LNCAP (cell line): ENCODE results near the gene TGFBR2.

Source experiments
- TF ChIP-seq, protein P1 (sequence below): fragments of 450-650 bp; IDR thresholded peaks from 2 replicates; pipeline ENCODE4 v1.5.1; 2017; ENCODE audit warnings: mild to moderate bottlenecking

The TGFBR2 gene

DNA sequence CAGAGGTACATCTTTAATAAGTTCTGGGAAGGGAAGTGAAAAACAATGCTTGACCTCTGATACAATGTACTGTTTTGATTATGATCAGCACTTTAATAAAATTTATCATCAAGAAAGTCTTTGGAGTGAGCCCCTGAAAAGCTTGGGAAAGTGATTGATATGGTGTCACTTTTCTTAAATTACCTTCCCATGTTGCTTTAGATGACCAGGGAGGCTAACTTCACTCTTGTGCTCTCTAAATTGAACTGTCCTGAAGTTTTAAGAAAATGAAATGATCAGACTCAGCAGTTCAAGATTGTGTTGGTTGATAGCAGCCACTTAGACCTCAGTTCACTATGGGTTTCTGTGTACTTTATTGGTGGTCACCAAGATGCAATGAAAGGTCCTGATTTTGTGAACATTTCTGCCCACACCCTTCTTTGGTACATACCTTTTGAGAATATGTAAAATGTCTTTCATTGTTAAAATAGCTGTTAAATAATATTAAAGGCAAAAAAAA is 15.7 kb downstream of the TGFBR2 start:
- TF ChIP-seq, protein P1, sequence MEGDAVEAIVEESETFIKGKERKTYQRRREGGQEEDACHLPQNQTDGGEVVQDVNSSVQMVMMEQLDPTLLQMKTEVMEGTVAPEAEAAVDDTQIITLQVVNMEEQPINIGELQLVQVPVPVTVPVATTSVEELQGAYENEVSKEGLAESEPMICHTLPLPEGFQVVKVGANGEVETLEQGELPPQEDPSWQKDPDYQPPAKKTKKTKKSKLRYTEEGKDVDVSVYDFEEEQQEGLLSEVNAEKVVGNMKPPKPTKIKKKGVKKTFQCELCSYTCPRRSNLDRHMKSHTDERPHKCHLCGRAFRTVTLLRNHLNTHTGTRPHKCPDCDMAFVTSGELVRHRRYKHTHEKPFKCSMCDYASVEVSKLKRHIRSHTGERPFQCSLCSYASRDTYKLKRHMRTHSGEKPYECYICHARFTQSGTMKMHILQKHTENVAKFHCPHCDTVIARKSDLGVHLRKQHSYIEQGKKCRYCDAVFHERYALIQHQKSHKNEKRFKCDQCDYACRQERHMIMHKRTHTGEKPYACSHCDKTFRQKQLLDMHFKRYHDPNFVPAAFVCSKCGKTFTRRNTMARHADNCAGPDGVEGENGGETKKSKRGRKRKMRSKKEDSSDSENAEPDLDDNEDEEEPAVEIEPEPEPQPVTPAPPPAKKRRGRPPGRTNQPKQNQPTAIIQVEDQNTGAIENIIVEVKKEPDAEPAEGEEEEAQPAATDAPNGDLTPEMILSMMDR = no peak

DNA sequence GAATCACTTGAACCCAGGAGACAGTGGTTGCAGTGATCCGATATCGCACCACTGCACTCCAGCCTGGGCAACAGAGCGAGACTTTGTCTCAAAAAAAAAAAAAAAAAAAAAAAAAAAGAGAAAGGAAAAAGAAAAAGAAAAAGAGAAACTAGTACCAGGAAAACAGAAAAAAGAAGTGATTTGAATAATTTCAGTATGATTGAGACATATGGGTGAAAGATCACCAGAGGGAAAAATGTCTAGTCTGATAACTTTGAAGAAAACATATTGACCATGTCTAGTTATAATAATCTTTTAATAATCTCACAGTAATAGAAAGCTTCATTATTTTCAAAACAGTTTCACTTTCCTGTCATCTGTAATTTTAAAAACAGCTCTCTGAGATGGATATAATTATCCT is 16.4 kb downstream of the TGFBR2 start:
- TF ChIP-seq, protein P1 = no peak

DNA sequence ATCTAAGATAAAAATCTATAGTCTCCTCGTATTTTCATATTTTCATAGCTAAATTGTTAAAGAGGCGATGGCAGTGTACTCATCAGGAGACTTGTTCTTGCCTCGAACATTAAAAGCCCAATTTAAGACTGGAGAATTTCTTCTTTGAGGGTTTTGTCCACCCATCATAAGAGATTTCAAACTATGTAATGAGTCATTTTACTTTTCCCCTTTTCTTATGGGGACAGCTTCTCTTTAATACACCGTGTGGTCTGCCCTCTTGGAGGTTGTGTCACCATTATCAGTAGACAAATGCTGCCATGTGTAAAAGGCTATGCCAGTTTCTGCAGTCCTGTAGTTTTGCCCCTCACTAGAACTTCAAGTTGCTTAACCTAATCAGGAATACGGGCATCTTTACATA is 16.9 kb downstream of the TGFBR2 start:
- TF ChIP-seq, protein P1 = no peak

DNA sequence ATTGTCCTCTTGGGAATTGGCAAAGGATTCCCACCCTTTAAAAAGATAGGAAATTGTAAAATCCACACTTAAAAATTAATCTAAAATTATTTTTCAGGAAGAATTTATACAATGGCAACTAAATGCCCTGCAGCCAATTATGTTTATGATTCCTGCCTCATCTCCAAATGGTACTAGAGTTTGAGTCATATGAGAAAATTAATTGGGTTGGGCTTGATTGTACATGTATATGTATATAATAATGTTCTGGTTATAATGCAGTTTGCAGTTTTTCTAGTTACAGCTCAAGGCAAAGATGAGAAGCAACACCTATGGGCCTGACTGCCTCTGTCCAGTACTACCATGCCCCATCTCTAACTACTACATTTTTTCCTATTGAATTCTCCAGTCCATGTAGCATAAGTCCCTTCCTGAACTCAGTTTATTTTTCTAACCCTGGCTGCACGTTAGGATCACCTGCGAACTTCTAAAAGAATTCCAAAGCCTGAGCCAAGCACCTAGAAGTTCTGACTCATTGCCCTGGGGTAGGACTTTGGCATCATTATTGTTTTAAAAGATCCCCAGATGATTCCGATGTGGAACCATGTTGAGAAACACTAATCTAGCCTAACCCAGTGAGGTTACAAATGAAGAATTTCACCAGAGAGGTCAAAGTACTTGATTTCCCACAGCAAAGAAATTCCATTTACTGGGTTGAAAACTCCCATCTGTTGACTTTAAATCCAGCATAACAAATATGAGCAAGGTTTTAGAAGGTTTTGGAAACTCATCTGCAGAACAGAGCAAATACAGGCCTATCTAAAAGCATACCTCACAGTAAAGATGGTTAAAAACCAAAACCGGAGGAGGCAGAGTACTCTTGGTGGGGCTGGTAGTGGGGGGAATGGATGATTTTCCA is 19.4 kb downstream of the TGFBR2 start:
- TF ChIP-seq, protein P1 = no peak

DNA sequence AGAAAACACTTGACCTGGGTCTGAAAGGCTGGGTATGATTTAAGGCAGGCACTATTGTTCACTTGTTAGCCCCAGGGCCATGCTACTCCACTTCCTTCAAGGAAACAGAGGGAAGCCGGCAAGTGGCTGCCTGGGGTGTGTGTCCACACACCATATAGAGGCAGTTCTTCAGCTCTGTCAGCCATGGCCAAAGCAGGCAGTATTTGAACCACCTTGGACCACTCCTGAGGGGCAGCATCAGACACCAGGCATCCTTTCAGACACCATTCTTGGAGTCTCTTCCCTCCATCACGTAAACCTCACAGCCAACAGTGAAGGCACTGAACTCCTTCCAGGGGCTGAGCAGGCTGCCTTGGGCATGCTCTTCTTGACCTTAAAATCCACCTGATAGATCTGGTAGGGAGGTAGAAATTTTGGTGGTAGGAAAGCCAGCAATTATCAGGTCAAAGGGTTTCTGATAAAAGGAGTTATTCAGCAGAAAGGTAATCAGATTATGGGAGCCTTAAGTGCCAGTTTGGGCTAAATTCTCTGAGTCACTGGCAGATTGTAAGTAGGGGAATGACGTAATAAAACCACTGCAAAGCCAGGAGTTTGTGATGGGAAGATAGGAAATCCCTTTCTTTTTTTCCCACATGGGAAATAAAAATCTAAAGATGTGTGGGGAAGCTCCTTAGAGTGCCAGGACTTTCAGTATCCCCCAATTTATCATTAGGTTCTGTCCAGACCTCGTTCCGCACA is 20.2 kb downstream of the TGFBR2 start:
- TF ChIP-seq, protein P1 = no peak

DNA sequence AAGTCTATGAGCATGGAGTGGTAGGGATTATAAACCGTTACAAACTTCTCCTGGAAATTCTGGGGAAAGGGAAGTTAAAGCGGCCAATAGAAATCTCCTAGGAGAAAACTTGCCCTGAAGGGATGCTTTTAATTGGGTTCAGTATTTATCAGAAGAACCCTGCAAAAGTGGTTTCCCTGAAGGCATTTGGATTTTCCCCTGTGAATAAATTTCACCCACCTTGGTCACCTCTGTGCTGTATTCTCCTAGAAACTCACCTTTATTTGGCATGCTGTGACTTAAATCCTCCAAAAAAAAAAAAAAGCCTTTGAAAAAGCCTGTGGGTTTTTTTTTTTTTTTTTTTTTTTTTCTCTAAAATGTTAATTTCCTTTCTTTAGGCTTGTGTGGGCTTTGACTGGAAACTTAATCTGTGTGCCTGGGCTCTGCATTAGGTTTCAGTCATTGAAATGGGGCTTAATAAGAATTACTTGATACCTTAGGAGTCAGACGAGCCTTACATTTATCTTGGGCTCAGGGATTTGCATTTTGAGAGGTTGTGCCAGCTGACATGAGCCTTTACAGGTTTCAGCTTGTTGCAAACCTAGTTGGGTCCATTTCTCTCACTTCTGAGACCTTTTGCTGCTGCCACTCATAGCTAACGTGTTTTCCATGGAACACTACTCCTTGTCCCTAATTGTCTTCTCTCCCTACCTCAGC is 22.0 kb downstream of the TGFBR2 start:
- TF ChIP-seq, protein P1 = no peak

DNA sequence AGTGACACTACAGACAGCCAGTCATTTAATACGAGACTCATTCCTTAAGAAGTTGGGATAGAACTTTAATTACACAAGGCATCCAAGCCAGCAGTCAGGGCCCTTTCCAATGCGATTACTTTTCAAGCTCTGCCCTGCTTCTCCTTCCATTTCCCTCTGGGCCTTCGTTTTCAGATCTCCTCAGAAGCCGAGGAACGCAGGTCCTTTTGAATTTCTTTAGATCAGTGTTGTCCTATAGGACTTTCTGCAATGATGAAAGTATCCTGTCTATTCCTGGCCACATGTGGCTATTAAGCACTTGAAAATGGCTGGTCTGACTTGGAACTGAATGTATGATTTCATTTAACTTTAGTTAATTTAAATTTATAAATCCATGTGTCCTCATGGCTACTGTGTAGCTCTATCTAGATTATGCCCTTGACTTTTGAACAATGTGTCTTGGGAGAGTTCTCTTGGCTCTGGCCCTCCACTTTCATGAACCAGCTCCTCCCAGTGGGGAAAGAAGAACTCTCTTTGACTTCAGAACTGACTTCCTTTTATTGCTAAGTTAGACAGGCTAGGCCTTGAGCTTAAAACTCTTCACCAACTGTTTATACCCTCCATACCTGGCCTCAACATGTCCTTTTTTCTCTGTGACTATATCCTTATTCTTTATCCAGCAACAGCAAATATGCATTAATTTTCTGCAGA is 22.6 kb downstream of the TGFBR2 start:
- TF ChIP-seq, protein P1 = no peak
